GM19023 (cell line): ENCODE measurements around the gene ZFP69.

ENCODE experiments used
- ATAC-seq: cut with Tn5 transposase; IDR thresholded peaks from one replicate; pipeline ENCODE4 v1.9.1; 2021; ENCODE audit warnings: mild to moderate bottlenecking, moderate library complexity; ENCODE audit not compliant: unreplicated experiment

The ZFP69 gene

GRCh38 chr1:40508375-40509341, 31.6 kb downstream of the ZFP69 start, which contains the start of gene EXO5:
TSS of gene EXO5 (plus strand) at chr1:40508767. CDS start at chr1:40514545, 5,778 bp downstream.
- ATAC-seq: peak; percentile 93

DNA sequence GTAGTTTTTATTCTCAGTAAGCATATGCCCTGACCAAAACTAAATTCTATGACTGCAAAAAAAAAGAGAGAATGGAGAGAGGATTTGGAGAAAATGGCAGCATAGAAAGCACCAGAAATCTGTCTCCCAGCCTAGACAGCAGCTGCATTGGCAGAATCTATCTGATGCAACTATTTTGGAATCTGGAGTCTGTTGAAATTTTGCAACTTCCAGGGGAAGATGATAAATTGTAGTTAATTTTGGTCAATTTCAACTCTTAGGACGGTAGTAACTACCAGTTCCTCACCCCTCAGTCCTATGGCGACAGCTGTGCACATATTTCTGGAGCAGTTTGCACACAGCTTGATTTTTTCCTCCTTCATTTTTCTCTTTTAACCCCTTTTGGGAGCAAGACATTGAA, 42.4 kb downstream of the ZFP69 start:
- ATAC-seq: no peak

- ATAC-seq: peak; percentile 11
Observed at GRCh38 chr1:40530735-40531380, 53.8 kb downstream of the ZFP69 start.

DNA sequence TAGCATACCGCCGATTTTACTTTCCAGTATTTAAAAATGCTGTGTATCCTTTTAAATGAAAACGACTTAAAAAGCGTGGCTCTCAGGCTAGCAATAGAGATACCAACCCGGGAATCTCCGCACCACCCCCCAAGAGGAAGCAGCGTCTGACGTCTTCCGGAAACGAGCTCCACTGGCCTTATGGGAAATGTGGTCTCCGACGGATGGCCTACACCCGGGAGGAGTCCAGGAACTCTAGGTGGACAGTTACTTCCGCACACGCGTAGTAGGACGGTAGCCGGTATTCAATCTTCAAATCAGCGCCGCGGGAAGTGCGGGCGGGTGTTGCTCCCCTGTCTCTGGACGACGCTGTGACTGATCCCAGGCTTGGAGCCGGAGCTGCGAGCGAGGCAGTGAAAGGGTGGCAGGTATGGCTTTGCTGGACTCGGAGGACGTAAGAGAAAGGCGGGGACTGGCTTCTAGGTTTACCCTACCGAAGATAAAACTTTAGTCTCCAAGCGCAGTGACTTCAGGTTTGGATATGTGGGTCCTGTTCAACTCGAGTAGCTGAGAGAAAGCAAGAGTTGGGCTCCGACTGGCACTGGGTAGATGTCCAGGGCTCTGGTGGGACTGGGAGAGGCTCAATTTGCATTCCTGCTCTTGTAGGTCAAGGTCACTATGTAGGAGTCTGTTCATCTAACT, 54.4 kb downstream of the ZFP69 start, which contains the start of gene ZNF684:
Gene ZNF684, plus strand, starts transcription at position 257 of the 681 bp plus-strand sequence. CDS start 1,530 bp downstream, outside the sequence.
- ATAC-seq: peak; percentile 93

DNA sequence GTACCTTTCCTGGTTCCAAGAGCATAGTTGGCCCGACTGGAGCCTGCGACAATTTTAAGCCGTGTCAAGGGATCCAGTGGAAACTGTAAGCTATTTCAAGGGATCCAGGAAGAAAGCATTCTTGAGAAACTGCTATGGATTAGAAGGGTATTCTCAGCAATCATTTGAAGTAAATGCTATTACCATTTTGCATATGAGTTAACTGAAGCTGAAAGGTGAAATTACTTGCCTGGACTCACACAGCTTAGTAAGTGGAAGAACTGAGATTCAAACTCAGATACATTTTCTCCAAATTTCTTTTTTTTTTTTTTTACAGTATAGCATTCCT, 54.9 kb downstream of the ZFP69 start:
- ATAC-seq: no peak

GRCh38 chr1:40532844-40533424, 55.8 kb downstream of the ZFP69 start:
- ATAC-seq: no peak

DNA sequence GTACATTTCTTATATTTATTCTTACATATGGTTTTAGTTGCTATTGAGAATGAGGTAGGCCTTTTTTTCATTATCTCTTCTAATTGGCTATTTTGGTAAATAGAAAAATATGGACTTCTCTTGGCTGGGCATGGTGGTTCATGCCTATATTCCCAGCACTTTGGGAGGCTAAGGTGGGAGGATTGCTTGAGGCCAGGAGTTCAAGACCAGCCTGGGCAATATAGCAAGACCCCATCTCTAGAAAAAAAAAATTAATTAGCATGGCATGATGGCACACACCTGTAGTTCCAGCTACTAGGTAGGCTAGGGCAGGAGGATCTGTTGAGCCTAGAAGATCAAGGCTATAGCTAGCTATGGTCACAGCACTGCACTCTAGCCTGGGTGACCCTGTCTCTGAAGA, 57.5 kb downstream of the ZFP69 start:
- no peak for ATAC-seq

DNA sequence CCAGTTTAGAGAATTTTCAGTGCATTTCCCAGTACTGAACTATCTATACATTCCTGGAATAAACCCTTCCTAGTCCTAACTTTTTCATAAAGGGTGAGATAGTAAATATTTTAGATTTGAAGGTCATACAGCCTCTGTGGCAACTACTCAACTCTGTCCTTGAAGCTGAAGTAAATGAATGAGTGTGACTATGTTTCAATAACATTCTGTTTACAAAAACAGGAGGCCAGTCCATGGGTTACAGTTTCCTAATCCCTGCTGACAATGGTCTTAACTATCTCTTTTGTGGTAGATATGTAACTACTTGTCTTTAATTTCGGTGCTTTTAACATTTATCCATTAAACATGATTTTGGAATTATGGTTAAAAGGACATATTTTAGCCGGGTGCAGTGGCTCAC, 58.6 kb downstream of the ZFP69 start:
- ATAC-seq: no peak

GRCh38 chr1:40539338-40539737, 62.2 kb downstream of the ZFP69 start:
- ATAC-seq: no peak
